ENCODE data around the gene CARF. TPM values are rescaled to one million over a fixed set of nuclear protein-coding genes. Genes with fewer than 3 reads are reported as not detected.

CARF gene
- total and polyA plus RNA-seq, 2 of the 13 experiments (the other 11 are each of a cell fraction or from before 2014, with no cell fraction given): 3.0 to 5.4 TPM

DNA sequence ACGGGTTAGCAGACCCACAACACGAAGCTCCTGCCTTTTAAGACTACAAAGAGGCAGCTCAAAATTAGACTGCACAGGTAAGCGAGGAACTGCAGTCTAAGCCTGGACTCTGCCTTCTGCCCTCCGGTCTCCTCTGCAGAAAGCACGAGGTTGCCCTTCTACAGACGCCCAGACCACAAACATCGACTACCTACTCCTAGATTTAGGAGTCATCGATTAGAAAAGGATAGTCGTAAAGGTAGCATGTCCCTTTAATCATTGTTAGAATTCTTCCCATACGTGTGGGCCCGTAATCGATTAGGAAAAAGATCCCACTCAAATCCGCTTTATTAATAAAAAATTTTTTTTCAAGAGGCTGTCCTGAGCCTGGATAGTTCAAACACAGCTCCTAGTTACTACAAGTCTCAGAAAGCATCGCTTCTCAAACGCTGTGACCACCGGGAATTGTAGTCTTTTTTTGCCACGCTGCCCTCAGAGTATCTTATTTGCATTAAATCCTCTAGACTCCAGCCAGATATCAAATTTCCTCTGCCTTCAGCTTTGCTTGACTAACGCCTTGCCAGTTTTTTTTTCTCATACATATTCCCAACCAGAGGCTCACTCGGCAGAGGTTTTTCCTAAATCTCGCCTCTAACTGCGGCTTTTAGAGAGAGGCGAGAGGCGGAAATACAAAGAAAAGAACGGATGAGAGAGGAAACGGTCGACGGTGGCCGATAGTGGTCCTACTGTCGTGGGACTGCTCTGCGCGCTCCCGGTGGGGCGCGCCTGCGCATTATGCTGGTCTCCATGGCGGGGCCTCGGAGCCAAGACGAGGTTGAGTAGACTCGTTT lies at the start of gene CARF, which contains the start of gene WDR12 (continued):
- TF ChIP-seq ZNF264 (CRISPR knock-in tag; IDR thresholded peaks at IDR 0.05): no peak
- no peak for TF ChIP-seq ZNF33B (CRISPR knock-in tag; IDR thresholded peaks at IDR 0.05)
- 0 out of 2 replicates have a peak, but pooled peaks have one; percentile 32 for TF ChIP-seq ESRRA (CRISPR knock-in tag; IDR thresholded peaks at IDR 0.05; ENCODE audit: low read depth)
- no peak for TF ChIP-seq HHEX (CRISPR knock-in tag; IDR thresholded peaks at IDR 0.05)
- TF ChIP-seq FOXK2 (IDR thresholded peaks at IDR 0.05): peak; percentile 39
- TF ChIP-seq, protein P1, sequence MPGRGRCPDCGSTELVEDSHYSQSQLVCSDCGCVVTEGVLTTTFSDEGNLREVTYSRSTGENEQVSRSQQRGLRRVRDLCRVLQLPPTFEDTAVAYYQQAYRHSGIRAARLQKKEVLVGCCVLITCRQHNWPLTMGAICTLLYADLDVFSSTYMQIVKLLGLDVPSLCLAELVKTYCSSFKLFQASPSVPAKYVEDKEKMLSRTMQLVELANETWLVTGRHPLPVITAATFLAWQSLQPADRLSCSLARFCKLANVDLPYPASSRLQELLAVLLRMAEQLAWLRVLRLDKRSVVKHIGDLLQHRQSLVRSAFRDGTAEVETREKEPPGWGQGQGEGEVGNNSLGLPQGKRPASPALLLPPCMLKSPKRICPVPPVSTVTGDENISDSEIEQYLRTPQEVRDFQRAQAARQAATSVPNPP (CRISPR knock-in tag; IDR thresholded peaks at IDR 0.05): 0 out of 2 replicates have a peak, but pooled peaks have one; percentile 27
- peak; percentile 66 for TF ChIP-seq FOXA3 (CRISPR knock-in tag; IDR thresholded peaks at IDR 0.05)
- TF ChIP-seq ZNF841 (CRISPR knock-in tag; IDR thresholded peaks at IDR 0.05; ENCODE audit: borderline replicate concordance): no peak
- TF ChIP-seq, protein P2, sequence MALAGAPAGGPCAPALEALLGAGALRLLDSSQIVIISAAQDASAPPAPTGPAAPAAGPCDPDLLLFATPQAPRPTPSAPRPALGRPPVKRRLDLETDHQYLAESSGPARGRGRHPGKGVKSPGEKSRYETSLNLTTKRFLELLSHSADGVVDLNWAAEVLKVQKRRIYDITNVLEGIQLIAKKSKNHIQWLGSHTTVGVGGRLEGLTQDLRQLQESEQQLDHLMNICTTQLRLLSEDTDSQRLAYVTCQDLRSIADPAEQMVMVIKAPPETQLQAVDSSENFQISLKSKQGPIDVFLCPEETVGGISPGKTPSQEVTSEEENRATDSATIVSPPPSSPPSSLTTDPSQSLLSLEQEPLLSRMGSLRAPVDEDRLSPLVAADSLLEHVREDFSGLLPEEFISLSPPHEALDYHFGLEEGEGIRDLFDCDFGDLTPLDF (CRISPR knock-in tag; IDR thresholded peaks at IDR 0.05): no peak
- TF ChIP-seq REXO4 (CRISPR knock-in tag; IDR thresholded peaks at IDR 0.05; ENCODE audit: borderline replicate concordance): no peak
- no peak for TF ChIP-seq SATB2 (CRISPR knock-in tag; IDR thresholded peaks at IDR 0.05)
- no peak for TF ChIP-seq ZBTB7A (CRISPR knock-in tag; IDR thresholded peaks at IDR 0.05)
- no peak for TF ChIP-seq MTA3 (CRISPR knock-in tag; IDR thresholded peaks at IDR 0.05)
- peak; percentile 93; the same call in 1 of the 2 replicates for TF ChIP-seq POLR2AphosphoS2 (IDR thresholded peaks at IDR 0.05; ENCODE audit: low read depth, low read length)
- TF ChIP-seq HMG20B (CRISPR knock-in tag; conservative IDR thresholded peaks at IDR 0.05): no peak
- no peak for TF ChIP-seq ZNF282 (IDR thresholded peaks at IDR 0.05; ENCODE audit: partially characterized antibody)
- TF ChIP-seq TCF7L2 (IDR thresholded peaks at IDR 0.05; ENCODE audit: low read depth, low read length): no peak
- TF ChIP-seq ZFP82 (CRISPR knock-in tag; IDR thresholded peaks at IDR 0.05; ENCODE audit: borderline replicate concordance): 0 out of 2 replicates have a peak, but pooled peaks have one; percentile 29
- no peak for TF ChIP-seq ZNF432 (CRISPR knock-in tag; IDR thresholded peaks at IDR 0.05; ENCODE audit: borderline replicate concordance)
- TF ChIP-seq RFX3 (CRISPR knock-in tag; IDR thresholded peaks at IDR 0.05): no peak
- TF ChIP-seq, protein P3, sequence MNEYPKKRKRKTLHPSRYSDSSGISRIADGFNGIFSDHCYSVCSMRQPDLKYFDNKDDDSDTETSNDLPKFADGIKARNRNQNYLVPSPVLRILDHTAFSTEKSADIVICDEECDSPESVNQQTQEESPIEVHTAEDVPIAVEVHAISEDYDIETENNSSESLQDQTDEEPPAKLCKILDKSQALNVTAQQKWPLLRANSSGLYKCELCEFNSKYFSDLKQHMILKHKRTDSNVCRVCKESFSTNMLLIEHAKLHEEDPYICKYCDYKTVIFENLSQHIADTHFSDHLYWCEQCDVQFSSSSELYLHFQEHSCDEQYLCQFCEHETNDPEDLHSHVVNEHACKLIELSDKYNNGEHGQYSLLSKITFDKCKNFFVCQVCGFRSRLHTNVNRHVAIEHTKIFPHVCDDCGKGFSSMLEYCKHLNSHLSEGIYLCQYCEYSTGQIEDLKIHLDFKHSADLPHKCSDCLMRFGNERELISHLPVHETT (CRISPR knock-in tag; conservative IDR thresholded peaks at IDR 0.05): peak; percentile 80; the same call in 1 of the 2 replicates
- TF ChIP-seq, protein P4, sequence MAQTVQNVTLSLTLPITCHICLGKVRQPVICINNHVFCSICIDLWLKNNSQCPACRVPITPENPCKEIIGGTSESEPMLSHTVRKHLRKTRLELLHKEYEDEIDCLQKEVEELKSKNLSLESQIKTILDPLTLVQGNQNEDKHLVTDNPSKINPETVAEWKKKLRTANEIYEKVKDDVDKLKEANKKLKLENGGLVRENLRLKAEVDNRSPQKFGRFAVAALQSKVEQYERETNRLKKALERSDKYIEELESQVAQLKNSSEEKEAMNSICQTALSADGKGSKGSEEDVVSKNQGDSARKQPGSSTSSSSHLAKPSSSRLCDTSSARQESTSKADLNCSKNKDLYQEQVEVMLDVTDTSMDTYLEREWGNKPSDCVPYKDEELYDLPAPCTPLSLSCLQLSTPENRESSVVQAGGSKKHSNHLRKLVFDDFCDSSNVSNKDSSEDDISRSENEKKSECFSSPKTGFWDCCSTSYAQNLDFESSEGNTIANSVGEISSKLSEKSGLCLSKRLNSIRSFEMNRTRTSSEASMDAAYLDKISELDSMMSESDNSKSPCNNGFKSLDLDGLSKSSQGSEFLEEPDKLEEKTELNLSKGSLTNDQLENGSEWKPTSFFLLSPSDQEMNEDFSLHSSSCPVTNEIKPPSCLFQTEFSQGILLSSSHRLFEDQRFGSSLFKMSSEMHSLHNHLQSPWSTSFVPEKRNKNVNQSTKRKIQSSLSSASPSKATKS (CRISPR knock-in tag; IDR thresholded peaks at IDR 0.05): peak; percentile 33; the same call in 1 of the 2 replicates
- TF ChIP-seq ZNF33A (CRISPR knock-in tag; IDR thresholded peaks at IDR 0.05; ENCODE audit: borderline replicate concordance): no peak
- TF ChIP-seq HOXD1 (CRISPR knock-in tag; IDR thresholded peaks at IDR 0.05): no peak
- no peak for TF ChIP-seq NR1H2 (CRISPR knock-in tag; IDR thresholded peaks at IDR 0.05; ENCODE audit: borderline replicate concordance, low read depth)
- no peak for TF ChIP-seq FIP1L1 (IDR thresholded peaks at IDR 0.05; ENCODE audit: borderline replicate concordance, insufficient read depth, low read depth, low read length)

Data from HepG2 (cell line).